SIG-M5 treated with dmso at 0.1 percent for 504 hours (cell line): Measurements from ENCODE around the gene DDX10.

Experiments
- DNase-seq: peaks from one replicate; lab custom pipeline; 2025; ENCODE audit not compliant: unreplicated experiment; lab: John Stamatoyannopoulos, UW

DDX10 gene

GRCh38 chr11:108897916-108898315 is 233.0 kb downstream of the DDX10 start:
- DNase-seq = no peak

- DNase-seq = no peak
Observed at GRCh38 chr11:108901359-108901758, 236.5 kb downstream of the DDX10 start.

- no peak for DNase-seq
Observed at GRCh38 chr11:108902027-108902469, 237.2 kb downstream of the DDX10 start.

GRCh38 chr11:108904480-108904879 is 239.6 kb downstream of the DDX10 start:
- no peak for DNase-seq

- DNase-seq = no peak
Observed at GRCh38 chr11:108906329-108906728, 241.5 kb downstream of the DDX10 start.

- DNase-seq = no peak
Observed at GRCh38 chr11:108906826-108907225, 242.0 kb downstream of the DDX10 start.

GRCh38 chr11:108909041-108909440 is 244.2 kb downstream of the DDX10 start:
- DNase-seq = no peak

- DNase-seq = no peak
Observed at GRCh38 chr11:108909921-108910320, 245.1 kb downstream of the DDX10 start.

- DNase-seq = no peak
Observed at GRCh38 chr11:108912581-108912980, 247.7 kb downstream of the DDX10 start.

- no peak for DNase-seq
Observed at GRCh38 chr11:108913204-108913603, 248.3 kb downstream of the DDX10 start.

- DNase-seq = no peak
Observed at GRCh38 chr11:108914211-108914610, 249.3 kb downstream of the DDX10 start.

- no peak for DNase-seq
Observed at GRCh38 chr11:108914981-108915380, 250.1 kb downstream of the DDX10 start.

GRCh38 chr11:108915666-108916065 is 250.8 kb downstream of the DDX10 start:
- DNase-seq = no peak

- no peak for DNase-seq
Observed at GRCh38 chr11:108916290-108916689, 251.4 kb downstream of the DDX10 start.

- no peak for DNase-seq
Observed at GRCh38 chr11:108916935-108917334, 252.1 kb downstream of the DDX10 start.

- DNase-seq = no peak
Observed at GRCh38 chr11:108921211-108921610, 256.3 kb downstream of the DDX10 start.

- DNase-seq = no peak
Observed at GRCh38 chr11:108922241-108922640, 257.4 kb downstream of the DDX10 start.

- DNase-seq = no peak
Observed at GRCh38 chr11:108923413-108923812, 258.5 kb downstream of the DDX10 start.

GRCh38 chr11:108926171-108926840 is 261.4 kb downstream of the DDX10 start:
- DNase-seq = no peak

- no peak for DNase-seq
Observed at GRCh38 chr11:108926841-108927577, 262.1 kb downstream of the DDX10 start.

- no peak for DNase-seq
Observed at GRCh38 chr11:108927791-108928545, 263.1 kb downstream of the DDX10 start.

GRCh38 chr11:108929241-108929640 is 264.4 kb downstream of the DDX10 start:
- DNase-seq = no peak
